Measurements from ENCODE around the gene NDUFA8.

NDUFA8 gene

DNA sequence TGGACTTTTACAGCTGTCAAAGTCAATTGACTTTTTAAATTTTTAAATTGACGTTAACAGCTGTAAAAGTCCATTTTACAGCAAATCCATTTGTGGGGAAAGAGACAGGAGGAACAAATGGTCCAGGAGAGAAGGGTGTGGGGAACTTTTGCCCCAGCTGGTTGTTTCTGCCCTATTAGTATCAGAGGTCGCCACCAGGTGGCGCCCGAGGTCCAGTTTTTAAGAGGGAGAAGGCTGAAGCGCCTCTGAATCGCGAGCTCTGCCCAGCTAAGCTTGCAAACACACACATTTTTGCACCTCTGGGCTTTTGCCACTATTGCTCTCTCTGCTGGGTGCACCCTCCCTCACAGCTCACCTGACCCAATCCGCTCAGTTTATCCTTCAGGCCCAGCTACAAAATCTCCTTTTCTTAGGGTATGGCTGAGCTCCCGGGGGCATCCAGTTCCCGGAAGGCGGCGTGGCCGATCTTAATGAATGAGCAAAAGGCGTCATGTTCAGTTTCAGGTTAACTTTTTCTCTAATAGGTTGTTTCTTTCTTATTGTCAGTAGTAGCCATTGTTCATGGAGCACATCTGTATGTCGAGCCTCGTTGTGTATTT, 60.2 kb downstream of the NDUFA8 start:
- Histone ChIP-seq H4K12ac (ENCODE audit: low read depth, low read length) (no peak overlapping the region), H3K14ac (ENCODE audit: low read length) (no peak overlapping the region), H3K79me1 (ENCODE audit: low read length) (no peaks in the 10 kb centered on the region), H3K4ac (ENCODE audit: low read depth, low read length) (no peak overlapping the region), H3K79me2 (ENCODE audit: control insufficient read depth, insufficient read depth, low read length, poor library complexity) (no peaks in the 10 kb centered on the region), H4K8ac (ENCODE audit: low read depth, low read length) (no peak overlapping the region), H3K4me2 (ENCODE audit: low read length) (no peak overlapping the region), H3K27me3 (ENCODE audit: insufficient read depth, low read length) (no peaks in the 10 kb centered on the region), H3K36me3 (ENCODE audit: control insufficient read depth in 1 of 2, insufficient read depth in 2 of 2, low read length in 2 of 2) (no peaks in the 10 kb centered on the region), H3K18ac (ENCODE audit: low read length) (no peak overlapping the region), H2AFZ (ENCODE audit: insufficient read depth, low read length, poor library complexity) (no peak overlapping the region), H2BK12ac (ENCODE audit: low read length) (no peak overlapping the region), H2BK120ac (ENCODE audit: insufficient read depth, low read length, poor library complexity) (no peak overlapping the region), H2BK5ac (ENCODE audit: low read depth, low read length, poor library complexity) (no peak overlapping the region), H3K27ac (ENCODE audit: low read depth, low read length) (no peak overlapping the region), H3K9ac (ENCODE audit: low read length) (no peak overlapping the region), H2AK5ac (ENCODE audit: low read length) (no peak overlapping the region), H3K23ac (ENCODE audit: low read length) (no peak overlapping the region), H3K4me1 (ENCODE audit: control insufficient read depth in 1 of 2, insufficient read depth in 2 of 2, low read length in 2 of 2) (no peaks in the 10 kb centered on the region), H3K9me3 (ENCODE audit: insufficient read depth, low read depth, low read length) (no peaks in the 10 kb centered on the region), H4K91ac (ENCODE audit: low read depth, low read length) (no peak overlapping the region), H3K4me3 (ENCODE audit: low read depth, low read length) (no peak overlapping the region)
- WGBS (ENCODE audit: extremely low coverage, insufficient coverage, insufficient read length) = no CpG with 5 or more reads among the region's 16 CpGs
- DNase-seq = peak; percentile 72 to 91

GRCh38 chr9:122097679-122098315, 61.8 kb downstream of the NDUFA8 start:
- no peak overlapping the region for H3K27ac ChIP-seq (ENCODE audit: low read depth, low read length)
- no peak overlapping the region for H3K18ac ChIP-seq (ENCODE audit: low read length)
- H3K4me1 ChIP-seq (ENCODE audit: control insufficient read depth in 1 of 2, insufficient read depth in 2 of 2, low read length in 2 of 2) = peaks cover 0 to 3% of the 10 kb centered on the region in 2 experiments

GRCh38 chr9:122096620-122097415, 62.8 kb downstream of the NDUFA8 start:
- no CpG with 5 or more reads among the region's 4 CpGs for WGBS (ENCODE audit: extremely low coverage, insufficient coverage, insufficient read length)
- H3K79me2 ChIP-seq (ENCODE audit: control insufficient read depth, insufficient read depth, low read length, poor library complexity) = no peaks in the 10 kb centered on the region
- H3K4me1 ChIP-seq (ENCODE audit: control insufficient read depth in 1 of 2, insufficient read depth in 2 of 2, low read length in 2 of 2) = peaks cover 5 to 8% of the 10 kb centered on the region in 2 experiments

More at GRCh38 chr9:122097679-122098315, 61.8 kb downstream of the NDUFA8 start:
- Histone ChIP-seq H3K79me2 (ENCODE audit: control insufficient read depth, insufficient read depth, low read length, poor library complexity) (no peaks in the 10 kb centered on the region), H2BK5ac (ENCODE audit: low read depth, low read length, poor library complexity) (no peak overlapping the region), H2AK5ac (ENCODE audit: low read length) (no peak overlapping the region), H4K8ac (ENCODE audit: low read depth, low read length) (no peak overlapping the region), H3K23ac (ENCODE audit: low read length) (no peak overlapping the region), H2BK120ac (ENCODE audit: insufficient read depth, low read length, poor library complexity) (no peak overlapping the region), H3K36me3 (ENCODE audit: control insufficient read depth in 1 of 2, insufficient read depth in 2 of 2, low read length in 2 of 2) (no peaks in the 10 kb centered on the region), H3K4ac (ENCODE audit: low read depth, low read length) (no peak overlapping the region), H3K27me3 (ENCODE audit: insufficient read depth, low read length) (no peaks in the 10 kb centered on the region), H3K79me1 (ENCODE audit: low read length) (no peaks in the 10 kb centered on the region), H3K9ac (ENCODE audit: low read length) (no peak overlapping the region), H4K12ac (ENCODE audit: low read depth, low read length) (no peak overlapping the region), H3K4me3 (ENCODE audit: low read depth, low read length) (no peak overlapping the region), H3K4me2 (ENCODE audit: low read length) (no peak overlapping the region), H2AFZ (ENCODE audit: insufficient read depth, low read length, poor library complexity) (no peak overlapping the region), H3K14ac (ENCODE audit: low read length) (no peak overlapping the region), H4K91ac (ENCODE audit: low read depth, low read length) (no peak overlapping the region), H2BK12ac (ENCODE audit: low read length) (no peak overlapping the region), H3K9me3 (ENCODE audit: insufficient read depth, low read depth, low read length) (no peaks in the 10 kb centered on the region)
- no peak for DNase-seq
- no CpG with 5 or more reads among the region's 8 CpGs for WGBS (ENCODE audit: extremely low coverage, insufficient coverage, insufficient read length)

GRCh38 chr9:122095010-122095767, 64.4 kb downstream of the NDUFA8 start:
- Histone ChIP-seq H3K4me2 (ENCODE audit: low read length) (no peak overlapping the region), H3K23ac (ENCODE audit: low read length) (no peak overlapping the region), H3K36me3 (ENCODE audit: control insufficient read depth in 1 of 2, insufficient read depth in 2 of 2, low read length in 2 of 2) (no peaks in the 10 kb centered on the region), H3K79me1 (ENCODE audit: low read length) (no peaks in the 10 kb centered on the region), H2AK5ac (ENCODE audit: low read length) (no peak overlapping the region), H4K91ac (ENCODE audit: low read depth, low read length) (no peak overlapping the region), H3K9ac (ENCODE audit: low read length) (no peak overlapping the region), H3K79me2 (ENCODE audit: control insufficient read depth, insufficient read depth, low read length, poor library complexity) (no peaks in the 10 kb centered on the region), H3K9me3 (ENCODE audit: insufficient read depth, low read depth, low read length) (no peaks in the 10 kb centered on the region), H4K12ac (ENCODE audit: low read depth, low read length) (no peak overlapping the region), H3K4ac (ENCODE audit: low read depth, low read length) (no peak overlapping the region), H2BK5ac (ENCODE audit: low read depth, low read length, poor library complexity) (no peak overlapping the region), H2BK12ac (ENCODE audit: low read length) (no peak overlapping the region), H2BK120ac (ENCODE audit: insufficient read depth, low read length, poor library complexity) (no peak overlapping the region), H2AFZ (ENCODE audit: insufficient read depth, low read length, poor library complexity) (no peak overlapping the region), H3K14ac (ENCODE audit: low read length) (no peak overlapping the region), H3K4me1 (ENCODE audit: control insufficient read depth in 1 of 2, insufficient read depth in 2 of 2, low read length in 2 of 2) (peaks cover 5 to 8% of the 10 kb centered on the region in 2 experiments), H4K8ac (ENCODE audit: low read depth, low read length) (no peak overlapping the region), H3K27me3 (ENCODE audit: insufficient read depth, low read length) (no peaks in the 10 kb centered on the region), H3K18ac (ENCODE audit: low read length) (no peak overlapping the region), H3K4me3 (ENCODE audit: low read depth, low read length) (no peak overlapping the region), H3K27ac (ENCODE audit: low read depth, low read length) (no peak overlapping the region)
- WGBS (ENCODE audit: extremely low coverage, insufficient coverage, insufficient read length) = no CpG with 5 or more reads among the region's 14 CpGs
- peak; percentile 44 to 81 for DNase-seq

More at GRCh38 chr9:122096620-122097415, 62.8 kb downstream of the NDUFA8 start:
- Histone ChIP-seq H3K4ac (ENCODE audit: low read depth, low read length) (no peak overlapping the region), H3K4me3 (ENCODE audit: low read depth, low read length) (no peak overlapping the region), H3K27ac (ENCODE audit: low read depth, low read length) (no peak overlapping the region), H3K9me3 (ENCODE audit: insufficient read depth, low read depth, low read length) (no peaks in the 10 kb centered on the region), H4K91ac (ENCODE audit: low read depth, low read length) (no peak overlapping the region), H2AFZ (ENCODE audit: insufficient read depth, low read length, poor library complexity) (no peak overlapping the region), H3K36me3 (ENCODE audit: control insufficient read depth in 1 of 2, insufficient read depth in 2 of 2, low read length in 2 of 2) (no peaks in the 10 kb centered on the region), H3K14ac (ENCODE audit: low read length) (no peak overlapping the region), H3K9ac (ENCODE audit: low read length) (no peak overlapping the region), H4K8ac (ENCODE audit: low read depth, low read length) (no peak overlapping the region), H3K23ac (ENCODE audit: low read length) (no peak overlapping the region), H2BK120ac (ENCODE audit: insufficient read depth, low read length, poor library complexity) (no peak overlapping the region), H2BK5ac (ENCODE audit: low read depth, low read length, poor library complexity) (no peak overlapping the region), H3K4me2 (ENCODE audit: low read length) (no peak overlapping the region), H2BK12ac (ENCODE audit: low read length) (no peak overlapping the region), H4K12ac (ENCODE audit: low read depth, low read length) (no peak overlapping the region), H3K79me1 (ENCODE audit: low read length) (no peaks in the 10 kb centered on the region), H3K18ac (ENCODE audit: low read length) (no peak overlapping the region), H3K27me3 (ENCODE audit: insufficient read depth, low read length) (no peaks in the 10 kb centered on the region), H2AK5ac (ENCODE audit: low read length) (no peak overlapping the region)
- no peak for DNase-seq

Data from trophoblast cell (in vitro differentiated cells and primary cell).